GM12878 (cell line): ENCODE results near the gene PHF2. TPM values are rescaled to one million over a fixed set of nuclear protein-coding genes. Genes with fewer than 3 reads are reported as not detected.

ENCODE experiments used
- ATAC-seq: fragments of 200-7000 bp; cut with Tn5 transposase; 3 replicates; pipeline ENCODE4 v1.9.1; 2020; ENCODE audit warnings: mild to moderate bottlenecking, moderate library complexity
- BruUV-seq: library from RNA; stranded (reverse); fragments of 400-500 nt; replicated peaks from 2 replicates; lab custom pipeline; 2021; lab: Mats Ljungman, UMichigan
- CTCF ChIA-PET: fragments of 300-600 bp; sonication (Branson Sonifier 250); formaldehyde crosslinking; extraction: SDS; loops from one replicate; lab custom pipeline; 2021; ENCODE audit warnings: inconsistent platforms; lab: Yijun Ruan, JAX
- POLR2A ChIA-PET: fragments of 350-600 bp; formaldehyde crosslinking; extraction: SDS; loops from one replicate; lab custom pipeline; 2021; ENCODE audit warnings: inconsistent platforms; lab: Charles Lee
- RAD21 ChIA-PET: fragments of 300-600 bp; sonication (Branson Sonifier 250); formaldehyde crosslinking; loops from one replicate; lab custom pipeline; 2023; ENCODE audit warnings: antibody characterized with exemption; ENCODE audit not compliant: unreplicated experiment; lab: Charles Lee
- SMC1A ChIA-PET: fragments of 300-600 bp; sonication (Branson Sonifier 250); formaldehyde crosslinking; loops from one replicate; lab custom pipeline; 2023; ENCODE audit not compliant: unreplicated experiment, uncharacterized antibody; lab: Charles Lee
- DNase-seq: peaks from one replicate; pipeline ENCODE4 v3.0.0-alpha.2; 2011; ENCODE audit warnings: low read depth, low spot score
- FAIRE-seq: peaks from 3 replicates; lab custom pipeline; 2011; peaks lifted over from hg19 to GRCh38; lab: Jason Lieb, UNC
- H2AFZ ChIP-seq: 2 replicates; pipeline ENCODE4 v1.6.0; 2011; ENCODE audit warnings: low read depth, low read length, control low read depth; ENCODE audit not compliant: control insufficient read depth
- H3K27ac ChIP-seq: 2 replicates; pipeline ENCODE4 v1.5.1; 2011; ENCODE audit warnings: control low read depth; ENCODE audit not compliant: control insufficient read depth, insufficient read depth
- H3K27me3 ChIP-seq, 2 experiments: replicated peaks in 1 of 2; 2 replicates each; pipeline versions ENCODE4 v1.6.0 to v1.6.1; 2011; ENCODE audit warnings: low read length in 1 of 2; ENCODE audit not compliant: control insufficient read depth in 2 of 2, insufficient read depth in 2 of 2
- H3K36me3 ChIP-seq, 2 experiments: 2 replicates each; pipeline ENCODE4 v1.5.1; 2011; ENCODE audit warnings: low read length in 1 of 2; ENCODE audit not compliant: control insufficient read depth in 2 of 2, insufficient read depth in 2 of 2
- H3K4me1 ChIP-seq: 2 replicates; pipeline ENCODE4 v1.6.1; 2011; ENCODE audit warnings: mild to moderate bottlenecking, low read length, moderate library complexity, mixed read lengths; ENCODE audit not compliant: control insufficient read depth, insufficient read depth
- H3K4me2 ChIP-seq: 2 replicates; pipeline ENCODE4 v1.6.0; 2011; ENCODE audit warnings: control low read depth; ENCODE audit not compliant: control insufficient read depth, insufficient read depth
- H3K4me3 ChIP-seq: fragments of 200-600 bp; sonication (generic); 2 replicates; pipeline ENCODE4 v1.5.1; 2016
- H3K79me2 ChIP-seq: 2 replicates; pipeline ENCODE4 v1.6.0; 2011; ENCODE audit warnings: low read length; ENCODE audit not compliant: control insufficient read depth, insufficient read depth
- H3K9ac ChIP-seq: 2 replicates; pipeline ENCODE4 v1.8.0; 2011; ENCODE audit warnings: low read length, control low read depth, mixed read lengths; ENCODE audit not compliant: control insufficient read depth, insufficient read depth
- H3K9me3 ChIP-seq: replicated peaks from 3 replicates; pipeline ENCODE4 v1.5.1; 2011; ENCODE audit warnings: mild to moderate bottlenecking, low read length; ENCODE audit not compliant: control insufficient read depth, insufficient read depth
- H4K20me1 ChIP-seq: 2 replicates; pipeline ENCODE4 v1.6.0; 2011; ENCODE audit not compliant: control insufficient read depth, insufficient read depth
- FOXK2 ChIP-seq: fragments of 450-650 bp; IDR thresholded peaks from 2 replicates; pipeline ENCODE4 v1.6.1; 2017; ENCODE audit warnings: mild to moderate bottlenecking, moderate library complexity
- SKIL ChIP-seq: fragments of 450-650 bp; IDR thresholded peaks from 2 replicates; pipeline ENCODE4 v1.6.1; 2017; ENCODE audit warnings: mild to moderate bottlenecking, low read depth, inconsistent platforms; ENCODE audit not compliant: poor library complexity, severe bottlenecking
- SMAD5 ChIP-seq: IDR thresholded peaks from 2 replicates; pipeline ENCODE4 v1.6.1; 2016; ENCODE audit warnings: antibody characterized with exemption, low read depth
- SREBF2 ChIP-seq: IDR thresholded peaks from 2 replicates; pipeline ENCODE4 v1.6.1; 2012; ENCODE audit warnings: mild to moderate bottlenecking, low read length
- SRF ChIP-seq, 2 experiments: IDR thresholded peaks; 2 replicates each; pipeline ENCODE4 v1.6.1; 2011; ENCODE audit warnings: low read depth in 2 of 2, low read length in 2 of 2, mild to moderate bottlenecking in 1 of 2, moderate library complexity in 1 of 2
- TBL1XR1 ChIP-seq: IDR thresholded peaks from 2 replicates; pipeline ENCODE4 v1.6.1; 2012; ENCODE audit warnings: low read depth, low read length, improper control_type of control experiment
- ZNF274 ChIP-seq: IDR thresholded peaks from one replicate; pipeline ENCODE4 v1.8.0; 2011; ENCODE audit not compliant: insufficient read length, insufficient read depth
- WGBS: methylation state at CpG from one replicate; pipeline ENCODE4 v1.1.6; 2016; ENCODE audit warnings: low lambda C conversion rate; ENCODE audit not compliant: insufficient replicate concordance, insufficient coverage; ENCODE audit errors: missing lambda C conversion rate; 5-methylcytosine and 5-hydroxymethylcytosine counted together
- in situ Hi-C: fragments of 300-500 bp; cut with MboI; formaldehyde crosslinking; loops from 9 replicates; pipeline ENCODE4 v1.14.3; 2018; ENCODE audit warnings: mixed read lengths
- intact Hi-C: fragments of 100-400 bp; cut with micrococcal nuclease; formaldehyde crosslinking; loops from one replicate; pipeline ENCODE4 v1.14.2; 2022; ENCODE audit not compliant: unreplicated experiment
- polyA plus RNA-seq, 11 experiments: library from polyadenylated mRNA; depleted of rRNA in 4 of 11; unstranded in 6 of 11; stranded (reverse) in 5 of 11; fragments of >200 nt; fragmentation: Nextera tagmentation in 4 of 11; fragmentation: Illumina TruSeq in 1 of 11; extraction: Ambion mirVana in 4 of 11; extraction: Trizol in 1 of 11; gene quantifications; 1 replicate in 1 of 11; 2 replicates in 10 of 11; pipeline versions ENCODE4 v1.2.1 to v1.2.3, GENCODE V29; 2011 to 2016; ENCODE audit warnings: inconsistent platforms in 2 of 11, missing spikeins in 2 of 11, low read depth in 1 of 11
- total RNA-seq, 4 experiments: library from RNA; depleted of rRNA in 3 of 4; stranded (reverse); fragments of >200 nt in 3 of 4; fragmentation: Illumina TruSeq in 1 of 4; extraction: Trizol in 1 of 4; gene quantifications; 2 replicates each; pipeline versions ENCODE4 v1.2.1 to v1.2.3, GENCODE V29; 2013 to 2021
- TF ChIP-seq, protein P1 (sequence below): fragments of 450-650 bp; IDR thresholded peaks from 2 replicates; pipeline ENCODE4 v1.6.1; 2017; ENCODE audit warnings: mild to moderate bottlenecking, moderate library complexity
- TF ChIP-seq, protein P2 (sequence below): fragments of 450-650 bp; formaldehyde crosslinking; IDR thresholded peaks from 2 replicates; pipeline ENCODE4 v1.4.0; 2020; ENCODE audit warnings: mild to moderate bottlenecking, moderate library complexity

Gene PHF2
- total and polyA plus RNA-seq, 10 of the 15 experiments (the other 5 are each of a cell fraction or from before 2014, with no cell fraction given): 0.34 to 13.3 (median 5.5) TPM

- no peaks in the 10 kb centered on the region for H3K79me2 ChIP-seq
- no peak overlapping the region for H3K9ac ChIP-seq
- no peaks in the 10 kb centered on the region; the same call in 2 of the 3 replicates for H3K9me3 ChIP-seq
- no TSS peak for BruUV-seq
- TF ChIP-seq SKIL: no peak
- no peak for TF ChIP-seq ZNF274
- TF ChIP-seq, protein P1, sequence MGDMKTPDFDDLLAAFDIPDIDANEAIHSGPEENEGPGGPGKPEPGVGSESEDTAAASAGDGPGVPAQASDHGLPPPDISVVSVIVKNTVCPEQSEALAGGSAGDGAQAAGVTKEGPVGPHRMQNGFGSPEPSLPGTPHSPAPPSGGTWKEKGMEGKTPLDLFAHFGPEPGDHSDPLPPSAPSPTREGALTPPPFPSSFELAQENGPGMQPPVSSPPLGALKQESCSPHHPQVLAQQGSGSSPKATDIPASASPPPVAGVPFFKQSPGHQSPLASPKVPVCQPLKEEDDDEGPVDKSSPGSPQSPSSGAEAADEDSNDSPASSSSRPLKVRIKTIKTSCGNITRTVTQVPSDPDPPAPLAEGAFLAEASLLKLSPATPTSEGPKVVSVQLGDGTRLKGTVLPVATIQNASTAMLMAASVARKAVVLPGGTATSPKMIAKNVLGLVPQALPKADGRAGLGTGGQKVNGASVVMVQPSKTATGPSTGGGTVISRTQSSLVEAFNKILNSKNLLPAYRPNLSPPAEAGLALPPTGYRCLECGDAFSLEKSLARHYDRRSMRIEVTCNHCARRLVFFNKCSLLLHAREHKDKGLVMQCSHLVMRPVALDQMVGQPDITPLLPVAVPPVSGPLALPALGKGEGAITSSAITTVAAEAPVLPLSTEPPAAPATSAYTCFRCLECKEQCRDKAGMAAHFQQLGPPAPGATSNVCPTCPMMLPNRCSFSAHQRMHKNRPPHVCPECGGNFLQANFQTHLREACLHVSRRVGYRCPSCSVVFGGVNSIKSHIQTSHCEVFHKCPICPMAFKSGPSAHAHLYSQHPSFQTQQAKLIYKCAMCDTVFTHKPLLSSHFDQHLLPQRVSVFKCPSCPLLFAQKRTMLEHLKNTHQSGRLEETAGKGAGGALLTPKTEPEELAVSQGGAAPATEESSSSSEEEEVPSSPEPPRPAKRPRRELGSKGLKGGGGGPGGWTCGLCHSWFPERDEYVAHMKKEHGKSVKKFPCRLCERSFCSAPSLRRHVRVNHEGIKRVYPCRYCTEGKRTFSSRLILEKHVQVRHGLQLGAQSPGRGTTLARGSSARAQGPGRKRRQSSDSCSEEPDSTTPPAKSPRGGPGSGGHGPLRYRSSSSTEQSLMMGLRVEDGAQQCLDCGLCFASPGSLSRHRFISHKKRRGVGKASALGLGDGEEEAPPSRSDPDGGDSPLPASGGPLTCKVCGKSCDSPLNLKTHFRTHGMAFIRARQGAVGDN: no peak
- TF ChIP-seq, protein P2, sequence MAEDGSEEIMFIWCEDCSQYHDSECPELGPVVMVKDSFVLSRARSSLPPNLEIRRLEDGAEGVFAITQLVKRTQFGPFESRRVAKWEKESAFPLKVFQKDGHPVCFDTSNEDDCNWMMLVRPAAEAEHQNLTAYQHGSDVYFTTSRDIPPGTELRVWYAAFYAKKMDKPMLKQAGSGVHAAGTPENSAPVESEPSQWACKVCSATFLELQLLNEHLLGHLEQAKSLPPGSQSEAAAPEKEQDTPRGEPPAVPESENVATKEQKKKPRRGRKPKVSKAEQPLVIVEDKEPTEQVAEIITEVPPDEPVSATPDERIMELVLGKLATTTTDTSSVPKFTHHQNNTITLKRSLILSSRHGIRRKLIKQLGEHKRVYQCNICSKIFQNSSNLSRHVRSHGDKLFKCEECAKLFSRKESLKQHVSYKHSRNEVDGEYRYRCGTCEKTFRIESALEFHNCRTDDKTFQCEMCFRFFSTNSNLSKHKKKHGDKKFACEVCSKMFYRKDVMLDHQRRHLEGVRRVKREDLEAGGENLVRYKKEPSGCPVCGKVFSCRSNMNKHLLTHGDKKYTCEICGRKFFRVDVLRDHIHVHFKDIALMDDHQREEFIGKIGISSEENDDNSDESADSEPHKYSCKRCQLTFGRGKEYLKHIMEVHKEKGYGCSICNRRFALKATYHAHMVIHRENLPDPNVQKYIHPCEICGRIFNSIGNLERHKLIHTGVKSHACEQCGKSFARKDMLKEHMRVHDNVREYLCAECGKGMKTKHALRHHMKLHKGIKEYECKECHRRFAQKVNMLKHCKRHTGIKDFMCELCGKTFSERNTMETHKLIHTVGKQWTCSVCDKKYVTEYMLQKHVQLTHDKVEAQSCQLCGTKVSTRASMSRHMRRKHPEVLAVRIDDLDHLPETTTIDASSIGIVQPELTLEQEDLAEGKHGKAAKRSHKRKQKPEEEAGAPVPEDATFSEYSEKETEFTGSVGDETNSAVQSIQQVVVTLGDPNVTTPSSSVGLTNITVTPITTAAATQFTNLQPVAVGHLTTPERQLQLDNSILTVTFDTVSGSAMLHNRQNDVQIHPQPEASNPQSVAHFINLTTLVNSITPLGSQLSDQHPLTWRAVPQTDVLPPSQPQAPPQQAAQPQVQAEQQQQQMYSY (CRISPR knock-in tag): no peak
- TF ChIP-seq SRF (IDR thresholded peaks at IDR 0.05; ENCODE audit: low read depth in 2 of 2, low read length in 2 of 2): no peak
- no peak for TF ChIP-seq SREBF2
- no peak for TF ChIP-seq SMAD5
- no peak for TF ChIP-seq FOXK2
- no peak for TF ChIP-seq TBL1XR1
- TF ChIP-seq, all 136 proteins: peak for 0
- CTCF ChIA-PET: interaction anchor here (0.6 kb wide), 1 partner anchor 270 kb away, joined by 4 read pairs; no protein-coding TSS in a partner anchor
- SMC1A ChIA-PET: no interaction called here
- DNase-seq (no peak), ATAC-seq (no peak), FAIRE-seq (no peak)
- WGBS: 89% methylated on average over 19 of the region's 19 CpGs
- no peak overlapping the region for H3K4me2 ChIP-seq
- peaks cover 0 to 3% of the 10 kb centered on the region in 2 experiments; a peak in 2 of 4 replicates for H3K36me3 ChIP-seq
- H2AFZ ChIP-seq: no peak overlapping the region
- POLR2A ChIA-PET: interaction anchor here (0.5 kb wide), 1 partner anchor 401 kb away, joined by 4 read pairs; no protein-coding TSS in a partner anchor
- intact Hi-C loops: no loop called here
- RAD21 ChIA-PET: no interaction called here
- no peaks in the 10 kb centered on the region for H3K4me1 ChIP-seq
- H3K27ac ChIP-seq: no peak overlapping the region
- H4K20me1 ChIP-seq: no peaks in the 10 kb centered on the region
- H3K27me3 ChIP-seq: no peaks in the 10 kb centered on the region
- in situ Hi-C loops: no loop called here
- no peak overlapping the region for H3K4me3 ChIP-seq
These were observed 57.3 kb downstream of the PHF2 start for GRCh38 chr9:93633492-93634221.
